ENCODE data around the gene PPP4R2.

The PPP4R2 gene

GRCh38 chr3:72985576-72985975 lies 11.0 kb upstream of the PPP4R2 start:
- POLR2A ChIA-PET = no interaction called here
- DNase-seq (ENCODE audit: low read depth, low spot score) = no peak

GRCh38 chr3:72990701-72991395 lies 5.8 kb upstream of the PPP4R2 start:
- TF ChIP-seq CTCF (IDR thresholded peaks at IDR 0.05; ENCODE audit: insufficient read depth, low read length, missing control alignments) = no peak
- no peak for DNase-seq (ENCODE audit: low read depth, low spot score)
- ChIA-PET POLR2A (no interaction called here), CTCF (no interaction called here)
- no peak overlapping the region for H3K4me3 ChIP-seq (ENCODE audit: low read depth, low read length)

More at GRCh38 chr3:72985576-72985975, 11.0 kb upstream of the PPP4R2 start:
- CTCF ChIA-PET = interaction anchor here (1.1 kb wide), 1 partner anchor 71 kb away, joined by 3 read pairs; no protein-coding TSS in a partner anchor
- no peak overlapping the region for H3K4me3 ChIP-seq (ENCODE audit: low read depth, low read length)
- TF ChIP-seq CTCF (IDR thresholded peaks at IDR 0.05; ENCODE audit: insufficient read depth, low read length, missing control alignments) = no peak

GRCh38 chr3:72991522-72991921 lies 5.1 kb upstream of the PPP4R2 start:
- H3K4me3 ChIP-seq (ENCODE audit: low read depth, low read length) = no peak overlapping the region
- no peak for TF ChIP-seq CTCF (IDR thresholded peaks at IDR 0.05; ENCODE audit: insufficient read depth, low read length, missing control alignments)
- ChIA-PET POLR2A (no interaction called here), CTCF (no interaction called here)
- DNase-seq (ENCODE audit: low read depth, low spot score) = no peak

GRCh38 chr3:72993391-72993790 lies 3.2 kb upstream of the PPP4R2 start:
- TF ChIP-seq CTCF (IDR thresholded peaks at IDR 0.05; ENCODE audit: insufficient read depth, low read length, missing control alignments) = no peak
- ChIA-PET POLR2A (no interaction called here), CTCF (interaction anchor here (1.6 to 1.8 kb wide), 3 partner anchors 11 to 92 kb away, joined by 3 to 5 read pairs (median 4); no protein-coding TSS in a partner anchor)
- no peak for DNase-seq (ENCODE audit: low read depth, low spot score)
- no peak overlapping the region for H3K4me3 ChIP-seq (ENCODE audit: low read depth, low read length)

- H3K4me3 ChIP-seq (ENCODE audit: low read depth, low read length) = no peak overlapping the region
- no peak for DNase-seq (ENCODE audit: low read depth, low spot score)
- ChIA-PET POLR2A (no interaction called here), CTCF (interaction anchor here (1.8 kb wide), 1 partner anchor 13 kb away, joined by 4 read pairs; no protein-coding TSS in a partner anchor)
- TF ChIP-seq CTCF (IDR thresholded peaks at IDR 0.05; ENCODE audit: insufficient read depth, low read length, missing control alignments) = no peak
These were observed 1.3 kb upstream of the PPP4R2 start for GRCh38 chr3:72995337-72995736.

- POLR2A ChIA-PET = no interaction called here
- CTCF ChIA-PET = interaction anchor here (1.0 to 2.0 kb wide), 3 partner anchors 14 to 60 kb away, joined by 4 to 8 read pairs (median 4); no protein-coding TSS in a partner anchor
- DNase-seq (ENCODE audit: low read depth, low spot score) = no peak
- peak overlapping the region; percentile 52 for H3K4me3 ChIP-seq (ENCODE audit: low read depth, low read length)
- TF ChIP-seq CTCF (IDR thresholded peaks at IDR 0.05; ENCODE audit: insufficient read depth, low read length, missing control alignments) = no peak
These were observed 514 bp upstream of the PPP4R2 start for GRCh38 chr3:72996121-72996472.

All from AG04449 (cell line).